ENCODE measurements around the gene SLC22A31.
"Not testable (repeated sequence)": the region's sequence is repeated elsewhere in the genome, so short reads cannot be mapped to it uniquely, and the experiment has no call there.

Gene SLC22A31

GRCh38 chr16:89193576-89194293 lies 6.6 kb downstream of the SLC22A31 start:
- Histone ChIP-seq H3K27me3 (ENCODE audit: insufficient read depth, low read length) (peaks cover 8% of the 10 kb centered on the region; the same call in 1 of the 2 replicates), H3K4me2 (ENCODE audit: low read length) (no peak overlapping the region), H3K9me2 (ENCODE audit: low read depth, low read length) (no peaks in the 10 kb centered on the region), H4K20me1 (ENCODE audit: insufficient read depth, low read length) (no peaks in the 10 kb centered on the region), H3K9me3 (ENCODE audit: low read length) (no peaks in the 10 kb centered on the region), H3K9ac (ENCODE audit: low read length) (no peak overlapping the region), H3K4me1 (ENCODE audit: insufficient read depth, low read length, severe bottlenecking) (peaks cover 4% of the 10 kb centered on the region), H3F3A (ENCODE audit: insufficient read depth, low read length) (0 out of 2 replicates have a peak, but pooled peaks cover 6% of the 10 kb centered on the region), H3K36me3 (ENCODE audit: insufficient read depth, low read length) (no peaks in the 10 kb centered on the region), H3K4me3 (ENCODE audit: low read depth, low read length, poor library complexity, severe bottlenecking) (no peak overlapping the region), H2AFZ (ENCODE audit: low read length) (no peak overlapping the region), H3K27ac (ENCODE audit: low read depth, low read length, poor library complexity, severe bottlenecking) (no peak overlapping the region), H3K79me2 (ENCODE audit: insufficient read depth, low read length) (no peaks in the 10 kb centered on the region)
- no peak for TF ChIP-seq EZH2 (IDR thresholded peaks at IDR 0.05; ENCODE audit: borderline replicate concordance, low read length)
- TF ChIP-seq CTCF (IDR thresholded peaks at IDR 0.05; ENCODE audit: low read length) = no peak

DNA sequence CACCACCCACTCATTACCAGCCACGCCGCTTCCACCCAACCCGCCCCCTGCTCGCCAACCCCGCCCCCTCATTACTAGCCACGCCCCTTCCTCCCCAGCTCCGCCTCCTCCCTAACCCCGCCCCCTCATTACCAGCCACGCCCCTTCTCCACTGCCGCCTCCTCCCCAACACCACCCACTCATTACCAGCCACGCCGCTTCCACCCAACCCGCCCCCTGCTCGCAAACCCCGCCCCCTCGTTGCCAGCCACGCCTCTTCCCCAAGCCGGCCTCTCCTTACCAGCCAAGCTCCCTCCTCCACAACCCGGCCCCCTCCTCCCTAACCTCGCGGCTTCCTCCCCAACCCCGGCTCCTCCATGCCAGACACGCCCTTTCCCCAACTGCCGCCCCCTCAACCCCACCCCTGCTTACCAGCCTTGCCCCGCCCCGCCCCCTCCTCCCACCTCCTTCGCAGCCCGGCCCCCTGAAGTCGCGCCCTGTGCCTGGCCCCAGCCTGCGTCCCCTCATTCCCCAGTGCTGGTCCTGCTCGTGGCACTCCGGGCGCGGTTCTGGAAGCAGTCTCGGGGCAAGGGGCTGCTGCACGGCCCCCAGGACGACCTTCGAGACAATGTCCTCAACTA lies 7.3 kb downstream of the SLC22A31 start:
- no peak overlapping the region for H2AFZ ChIP-seq (ENCODE audit: low read length)
- H3K4me1 ChIP-seq (ENCODE audit: insufficient read depth, low read length, severe bottlenecking) = peaks cover 4% of the 10 kb centered on the region
- H4K20me1 ChIP-seq (ENCODE audit: insufficient read depth, low read length) = no peaks in the 10 kb centered on the region
- no peaks in the 10 kb centered on the region for H3K79me2 ChIP-seq (ENCODE audit: insufficient read depth, low read length)
- H3K4me2 ChIP-seq (ENCODE audit: low read length) = no peak overlapping the region
- 0 out of 2 replicates have a peak, but pooled peaks cover 6% of the 10 kb centered on the region for H3F3A ChIP-seq (ENCODE audit: insufficient read depth, low read length)
- TF ChIP-seq EZH2 (IDR thresholded peaks at IDR 0.05; ENCODE audit: borderline replicate concordance, low read length) (no peak), CTCF (IDR thresholded peaks at IDR 0.05; ENCODE audit: low read length) (no peak)
- H3K36me3 ChIP-seq (ENCODE audit: insufficient read depth, low read length) = no peaks in the 10 kb centered on the region
- H3K27me3 ChIP-seq (ENCODE audit: insufficient read depth, low read length) = 0 out of 2 replicates have a peak, but pooled peaks cover 8% of the 10 kb centered on the region
- no peak overlapping the region for H3K9ac ChIP-seq (ENCODE audit: low read length)
- H3K9me2 ChIP-seq (ENCODE audit: low read depth, low read length) = no peaks in the 10 kb centered on the region
- H3K27ac ChIP-seq (ENCODE audit: low read depth, low read length, poor library complexity, severe bottlenecking) = no peak overlapping the region
- H3K4me3 ChIP-seq (ENCODE audit: low read depth, low read length, poor library complexity, severe bottlenecking) = no peak overlapping the region
- H3K9me3 ChIP-seq (ENCODE audit: low read length) = no peaks in the 10 kb centered on the region

DNA sequence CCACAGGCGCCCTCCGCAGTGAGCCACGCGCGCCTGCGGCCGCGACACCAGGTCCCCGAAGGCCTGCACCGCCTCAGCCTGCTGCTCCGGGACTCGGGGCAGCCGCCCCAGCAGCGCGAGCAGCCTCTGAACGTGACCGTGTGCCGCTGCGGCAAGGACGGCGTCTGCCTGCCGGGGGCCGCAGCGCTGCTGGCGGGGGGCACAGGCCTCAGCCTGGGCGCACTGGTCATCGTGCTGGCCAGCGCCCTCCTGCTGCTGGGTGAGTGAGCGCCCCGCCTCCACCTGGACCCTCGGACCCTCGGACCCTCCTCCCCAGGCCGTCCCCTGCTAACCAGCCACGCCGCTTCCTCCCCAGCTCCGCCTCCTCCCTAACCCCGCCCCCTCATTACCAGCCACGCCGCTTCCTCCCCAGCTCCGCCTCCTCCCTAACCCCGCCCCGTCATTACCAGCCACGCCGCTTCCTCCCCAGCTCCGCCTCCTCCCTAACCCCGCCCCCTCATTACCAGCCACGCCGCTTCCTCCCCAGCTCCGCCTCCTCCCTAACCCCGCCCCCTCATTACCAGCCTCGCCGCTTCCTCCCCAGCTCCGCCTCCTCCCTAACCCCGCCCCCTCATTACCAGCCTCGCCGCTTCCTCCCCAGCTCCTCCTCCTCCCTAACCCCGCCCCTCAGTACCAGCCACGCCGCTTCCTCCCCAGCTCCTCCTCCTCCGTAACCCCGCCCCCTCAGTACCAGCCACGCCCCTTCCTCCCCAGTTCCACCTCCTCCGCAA lies 8.0 kb downstream of the SLC22A31 start:
- H3K9me3 ChIP-seq (ENCODE audit: low read length); H3K9me2 ChIP-seq (ENCODE audit: low read depth, low read length); H3K4me1 ChIP-seq (ENCODE audit: insufficient read depth, low read length, severe bottlenecking); H3K79me2 ChIP-seq (ENCODE audit: insufficient read depth, low read length); H3K36me3 ChIP-seq (ENCODE audit: insufficient read depth, low read length); H3F3A ChIP-seq (ENCODE audit: insufficient read depth, low read length); H3K27me3 ChIP-seq (ENCODE audit: insufficient read depth, low read length); H3K27ac ChIP-seq (ENCODE audit: low read depth, low read length, poor library complexity, severe bottlenecking); H4K20me1 ChIP-seq (ENCODE audit: insufficient read depth, low read length); H2AFZ ChIP-seq (ENCODE audit: low read length): not testable (repeated sequence)
- Histone ChIP-seq H3K4me3 (ENCODE audit: low read depth, low read length, poor library complexity, severe bottlenecking) (peak overlapping the region; percentile 52), H3K9ac (ENCODE audit: low read length) (peak overlapping the region; percentile 24; the same call in 1 of the 2 replicates), H3K4me2 (ENCODE audit: low read length) (peak overlapping the region; percentile 68)

Measured in OCI-LY1 (cell line).